ENCODE results near the gene SDHB.

SDHB gene

GRCh38 chr1:17011092-17011438 lies 42.8 kb downstream of the SDHB start:
- TF ChIP-seq CTCF (IDR thresholded peaks at IDR 0.05; ENCODE audit: control insufficient read depth, extremely low read depth, insufficient read depth) = no peak

GRCh38 chr1:17009706-17010105 lies 44.1 kb downstream of the SDHB start:
- no peak for DNase-seq (ENCODE audit: low read depth)
- TF ChIP-seq CTCF (IDR thresholded peaks at IDR 0.05; ENCODE audit: control insufficient read depth, extremely low read depth, insufficient read depth) = no peak
- H3K4me3 ChIP-seq (ENCODE audit: low read depth, low read length) = no peak overlapping the region

More at GRCh38 chr1:17011092-17011438, 42.8 kb downstream of the SDHB start:
- H3K4me3 ChIP-seq (ENCODE audit: low read depth, low read length) = peak overlapping the region; percentile 64
- DNase-seq (ENCODE audit: low read depth) = no peak

DNA sequence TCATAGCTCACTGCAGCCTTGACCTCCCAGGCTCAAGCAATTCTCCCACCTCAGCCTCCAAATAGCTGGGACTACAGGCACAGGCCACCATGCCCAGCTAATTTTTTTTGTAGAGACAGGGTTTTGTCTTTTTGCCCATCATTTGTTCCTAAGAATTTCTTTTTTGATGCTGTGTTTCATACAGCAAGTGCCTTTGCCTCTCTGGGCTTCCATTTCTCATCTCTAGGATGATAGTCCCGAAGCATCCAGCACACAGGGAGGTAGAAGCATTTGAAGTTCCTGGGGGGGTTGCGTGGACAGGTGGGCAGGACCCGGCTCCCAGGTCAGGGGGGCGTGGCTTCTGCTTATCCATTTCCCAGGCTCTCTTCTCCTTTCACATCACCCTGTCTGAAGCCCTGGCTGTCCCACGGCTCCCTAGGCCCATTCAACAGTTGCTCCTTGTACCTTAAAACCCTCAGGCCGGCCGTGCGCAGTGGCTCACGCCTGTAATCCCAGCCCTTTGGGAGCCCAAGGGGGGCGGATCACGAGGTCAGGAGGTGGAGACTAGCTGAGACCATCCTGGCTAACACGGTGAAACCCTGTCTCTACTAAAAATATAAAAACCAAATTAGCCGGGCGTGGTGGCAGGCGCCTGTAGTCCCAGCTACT lies 45.5 kb downstream of the SDHB start:
- no peak overlapping the region for H3K4me3 ChIP-seq (ENCODE audit: low read depth, low read length)
- TF ChIP-seq CTCF (IDR thresholded peaks at IDR 0.05; ENCODE audit: control insufficient read depth, extremely low read depth, insufficient read depth) = no peak
- DNase-seq (ENCODE audit: low read depth) = no peak

GRCh38 chr1:17007121-17007520 lies 46.7 kb downstream of the SDHB start:
- TF ChIP-seq CTCF (IDR thresholded peaks at IDR 0.05; ENCODE audit: control insufficient read depth, extremely low read depth, insufficient read depth) = no peak
- no peak for DNase-seq (ENCODE audit: low read depth)
- H3K4me3 ChIP-seq (ENCODE audit: low read depth, low read length) = no peak overlapping the region

DNA sequence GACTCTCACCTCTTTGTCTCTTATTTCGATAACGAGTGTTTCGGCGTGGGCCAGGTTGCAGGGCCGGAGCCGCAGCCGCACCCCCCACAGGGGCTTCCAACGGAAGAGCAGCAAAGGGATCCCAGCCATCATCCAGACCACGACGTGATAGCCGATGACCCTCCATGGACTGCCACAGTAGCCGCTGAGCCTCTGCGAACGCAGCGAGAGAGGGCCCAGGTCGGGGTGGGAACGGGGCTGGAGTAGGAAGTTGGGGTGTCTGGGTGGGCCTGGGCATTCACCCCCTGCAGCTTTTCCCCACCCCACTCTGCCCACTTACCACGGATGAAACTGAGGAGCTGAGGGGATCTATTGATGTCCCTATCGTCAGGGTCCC lies 48.5 kb downstream of the SDHB start:
- no peak for DNase-seq (ENCODE audit: low read depth)
- TF ChIP-seq CTCF (IDR thresholded peaks at IDR 0.05; ENCODE audit: control insufficient read depth, extremely low read depth, insufficient read depth) = no peak
- H3K4me3 ChIP-seq (ENCODE audit: low read depth, low read length) = no peak overlapping the region

GRCh38 chr1:17004466-17005364 lies 49.1 kb downstream of the SDHB start:
- no peak overlapping the region for H3K4me3 ChIP-seq (ENCODE audit: low read depth, low read length)
- TF ChIP-seq CTCF (IDR thresholded peaks at IDR 0.05; ENCODE audit: control insufficient read depth, extremely low read depth, insufficient read depth) = no peak
- no peak for DNase-seq (ENCODE audit: low read depth)
